Body of pancreas (tissue), 4 donors: ENCODE data around the gene TNFRSF17. TPM values are rescaled to one million over a fixed set of nuclear protein-coding genes. Genes with fewer than 3 reads are reported as not detected.

ENCODE experiments used
- ATAC-seq: fragments of 150-250 bp; one replicate; pipeline ENCODE4 v1.9.1; 2016
- DNase-seq, 4 donors: peaks; one replicate each; pipeline ENCODE4 v3.0.0-alpha.2; 2019
- H3K27ac ChIP-seq, 4 donors: fragments of 200-600 bp; sonication (generic); 1 replicate in 3 of 4; 2 replicates in 1 of 4; pipeline versions ENCODE4 v1.5.1 to v1.6.1; 2016 to 2019; ENCODE audit warnings: mild to moderate bottlenecking in 1 of 4, mixed read lengths in 1 of 4, moderate library complexity in 1 of 4
- H3K27me3 ChIP-seq, 2 donors: fragments of 200-600 bp; sonication (generic); one replicate each; pipeline ENCODE4 v1.6.0; 2016; ENCODE audit warnings: mild to moderate bottlenecking in 1 of 2
- H3K36me3 ChIP-seq, 2 donors: fragments of 200-600 bp; sonication (generic); replicated peaks in 1 of 2; 2 replicates each; pipeline ENCODE4 v1.5.1; 2016; ENCODE audit warnings: low read depth in 2 of 2; ENCODE audit not compliant: insufficient read depth in 1 of 2
- H3K4me1 ChIP-seq: fragments of 200-600 bp; sonication (generic); one replicate; pipeline ENCODE4 v1.6.0; 2016
- H3K4me3 ChIP-seq, 2 donors: fragments of 200-600 bp; sonication (generic); 1 replicate in 1 of 2; 2 replicates in 1 of 2; pipeline ENCODE4 v1.5.1; 2016 to 2019
- H3K9me3 ChIP-seq, 3 donors: fragments of 200-600 bp; sonication (generic); 1 replicate in 2 of 3; 2 replicates in 1 of 3; pipeline ENCODE4 v1.5.1; 2016
- POLR2A ChIP-seq, 3 donors: fragments of 450-650 bp; IDR thresholded peaks; one replicate each; pipeline ENCODE4 v1.6.1; 2016; ENCODE audit warnings: antibody characterized with exemption in 3 of 3, mild to moderate bottlenecking in 2 of 3
- WGBS, 2 donors: methylation state at CpG; one replicate each; pipeline ENCODE4 v1.1.5; 2017; 5-methylcytosine and 5-hydroxymethylcytosine counted together
- intact Hi-C: fragments of 100-400 bp; cut with DNase I; formaldehyde crosslinking; loops from one replicate; pipeline ENCODE4 v1.15.1; 2023
- total RNA-seq, 2 donors: library from RNA; depleted of rRNA; stranded (reverse); fragments of >200 nt; gene quantifications; one replicate each; pipeline ENCODE4 v1.1.0, GENCODE V29; 2016
- TF ChIP-seq, protein P1 (sequence below), 7 experiments: fragments of 450-650 bp in 4 of 7; fragments of 200-600 bp in 3 of 7; sonication (generic) in 3 of 7; IDR thresholded peaks; one replicate each; pipeline ENCODE4 v1.5.1; 2016 to 2019; ENCODE audit warnings: antibody characterized with exemption in 7 of 7

Gene TNFRSF17
- total RNA-seq, 2 donors from 2014 or later: not detected

DNA sequence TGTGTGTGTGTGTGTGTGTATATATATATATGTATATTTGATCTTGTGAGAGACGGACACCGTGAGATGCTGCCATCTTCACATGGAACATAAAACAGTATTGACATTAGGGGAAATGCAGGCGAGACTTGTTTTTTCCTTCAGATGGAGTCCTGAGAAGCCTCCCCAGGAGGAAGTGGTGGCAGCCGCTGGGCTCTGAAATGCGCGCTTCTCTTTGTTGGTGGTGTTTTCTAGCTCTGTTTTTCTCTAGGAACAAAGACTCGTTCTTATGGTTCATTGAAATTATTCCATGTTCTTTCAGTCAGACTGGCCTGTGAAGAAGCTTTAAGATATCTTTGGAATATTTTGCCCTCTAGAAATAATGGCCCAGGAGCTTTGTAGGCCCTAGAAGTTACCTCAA lies 44.5 kb downstream of the TNFRSF17 start:
- WGBS, 2 donors: 73 to 91% methylated on average over 7 of the region's 7 CpGs
- intact Hi-C loops: no loop called here
- peak overlapping the region in 1 of 4 donors; percentile 30 for H3K27ac ChIP-seq
- H3K36me3 ChIP-seq: no peaks in the 10 kb centered on the region
- TF ChIP-seq, protein P1, sequence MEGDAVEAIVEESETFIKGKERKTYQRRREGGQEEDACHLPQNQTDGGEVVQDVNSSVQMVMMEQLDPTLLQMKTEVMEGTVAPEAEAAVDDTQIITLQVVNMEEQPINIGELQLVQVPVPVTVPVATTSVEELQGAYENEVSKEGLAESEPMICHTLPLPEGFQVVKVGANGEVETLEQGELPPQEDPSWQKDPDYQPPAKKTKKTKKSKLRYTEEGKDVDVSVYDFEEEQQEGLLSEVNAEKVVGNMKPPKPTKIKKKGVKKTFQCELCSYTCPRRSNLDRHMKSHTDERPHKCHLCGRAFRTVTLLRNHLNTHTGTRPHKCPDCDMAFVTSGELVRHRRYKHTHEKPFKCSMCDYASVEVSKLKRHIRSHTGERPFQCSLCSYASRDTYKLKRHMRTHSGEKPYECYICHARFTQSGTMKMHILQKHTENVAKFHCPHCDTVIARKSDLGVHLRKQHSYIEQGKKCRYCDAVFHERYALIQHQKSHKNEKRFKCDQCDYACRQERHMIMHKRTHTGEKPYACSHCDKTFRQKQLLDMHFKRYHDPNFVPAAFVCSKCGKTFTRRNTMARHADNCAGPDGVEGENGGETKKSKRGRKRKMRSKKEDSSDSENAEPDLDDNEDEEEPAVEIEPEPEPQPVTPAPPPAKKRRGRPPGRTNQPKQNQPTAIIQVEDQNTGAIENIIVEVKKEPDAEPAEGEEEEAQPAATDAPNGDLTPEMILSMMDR (IDR thresholded peaks at IDR 0.05): no peak
- TF ChIP-seq POLR2A (IDR thresholded peaks at IDR 0.05): no peak
- ATAC-seq: no peak
- no peaks in the 10 kb centered on the region for H3K4me1 ChIP-seq
- H3K9me3 ChIP-seq: no peaks in the 10 kb centered on the region
- no peak for DNase-seq
- H3K4me3 ChIP-seq: no peak overlapping the region
- no peaks in the 10 kb centered on the region for H3K27me3 ChIP-seq

DNA sequence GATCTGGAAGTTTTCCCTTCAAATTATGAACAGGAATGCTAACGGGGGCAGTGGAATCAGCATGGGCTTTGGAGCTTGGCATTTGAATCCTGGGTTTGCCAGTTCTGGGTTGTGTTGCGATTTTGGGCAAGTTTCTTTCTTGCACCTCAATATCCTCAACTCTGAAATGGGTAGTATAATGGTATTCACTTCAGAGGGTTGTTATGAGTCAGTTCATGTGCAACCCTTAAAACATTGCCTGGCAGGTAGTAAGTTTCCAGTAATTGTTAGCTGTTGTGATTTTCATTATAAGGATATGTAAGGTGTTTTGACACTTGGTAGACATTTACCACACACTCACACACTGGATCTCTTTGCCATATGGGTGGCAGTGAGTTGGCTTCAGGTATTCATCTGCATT lies 44.9 kb downstream of the TNFRSF17 start:
- WGBS, 2 donors: 94 to 95% methylated on average over 2 of the region's 2 CpGs
- intact Hi-C loops: no loop called here

DNA sequence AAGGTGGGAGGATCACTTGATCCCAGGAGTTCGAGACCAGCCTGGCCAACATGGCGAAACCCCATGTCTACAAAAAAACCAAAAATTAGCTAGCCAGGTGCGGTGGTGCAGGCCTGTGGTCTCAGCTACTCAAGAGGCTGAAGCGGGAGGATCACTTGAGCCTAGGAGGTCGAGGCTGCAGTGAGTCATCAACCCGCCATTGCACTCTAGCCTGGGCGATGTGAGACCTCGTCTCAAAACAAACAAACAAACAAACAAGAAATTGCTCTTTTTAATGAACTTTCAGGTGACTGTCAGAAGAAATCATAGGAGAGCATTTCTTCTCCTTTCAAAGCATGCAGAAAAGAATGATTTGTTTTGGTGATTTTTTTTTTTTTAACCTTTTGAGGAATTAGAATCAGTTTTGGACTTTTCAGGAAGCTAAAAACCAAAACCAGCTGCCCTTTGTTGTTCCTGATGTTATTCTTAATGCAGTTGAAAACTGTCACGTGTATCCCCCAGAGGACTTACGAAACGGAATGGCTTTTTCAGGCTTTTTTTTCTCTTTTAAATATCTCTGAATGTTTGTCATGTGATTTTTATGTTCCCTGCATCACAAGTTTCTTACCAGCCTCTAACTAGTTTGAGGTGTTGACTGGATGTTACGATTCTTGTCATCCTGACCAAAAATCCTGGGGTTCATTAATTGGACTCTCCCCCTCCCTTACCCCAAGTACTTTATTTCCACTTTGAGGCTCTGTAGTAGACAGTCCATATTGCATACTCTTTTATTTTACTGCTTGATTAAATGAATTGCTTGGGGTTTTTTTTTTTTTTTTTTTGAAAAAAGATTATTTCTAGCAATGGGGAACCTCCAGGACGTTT lies 45.6 kb downstream of the TNFRSF17 start:
- TF ChIP-seq, protein P1 (IDR thresholded peaks at IDR 0.05): no peak
- no peak for TF ChIP-seq POLR2A (IDR thresholded peaks at IDR 0.05)
- Histone ChIP-seq H3K27me3 (no peaks in the 10 kb centered on the region), H3K36me3 (no peaks in the 10 kb centered on the region), H3K9me3 (no peaks in the 10 kb centered on the region), H3K4me1 (no peaks in the 10 kb centered on the region), H3K27ac (peak overlapping the region in 1 of 4 donors; percentile 60), H3K4me3 (no peak overlapping the region)
- 73 to 84% methylated on average over 12 to 13 of the region's 13 CpGs for WGBS, 2 donors
- intact Hi-C loops: no loop called here
- ATAC-seq (no peak), DNase-seq (peak in 1 of 4 donors; percentile 31)

More for the DNA sequence above, 44.9 kb downstream of the TNFRSF17 start:
- DNase-seq: no peak
- Histone ChIP-seq H3K36me3 (no peaks in the 10 kb centered on the region), H3K27me3 (no peaks in the 10 kb centered on the region), H3K27ac (peak overlapping the region in 1 of 4 donors; percentile 60), H3K9me3 (no peaks in the 10 kb centered on the region), H3K4me1 (no peaks in the 10 kb centered on the region), H3K4me3 (no peak overlapping the region)
- no peak for ATAC-seq
- TF ChIP-seq, protein P1 (IDR thresholded peaks at IDR 0.05): no peak
- TF ChIP-seq POLR2A (IDR thresholded peaks at IDR 0.05): no peak

DNA sequence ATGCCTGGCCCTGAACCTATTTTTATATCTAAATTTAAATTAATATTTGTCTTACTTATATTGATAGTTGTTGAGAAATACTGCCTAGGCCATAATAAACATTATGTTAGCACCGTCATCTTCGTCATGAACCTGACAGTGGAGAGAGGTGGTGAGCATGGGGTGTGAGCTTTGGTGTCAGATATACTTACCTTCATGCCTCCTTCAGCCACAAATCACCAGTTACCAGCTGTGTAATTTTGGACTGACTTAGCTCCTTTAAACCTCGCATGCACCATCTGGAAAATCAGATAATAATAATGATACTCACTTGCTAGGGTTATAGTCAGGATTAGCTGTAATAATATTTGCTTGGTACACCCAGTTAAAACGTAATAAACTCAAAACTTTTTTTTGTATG lies 46.6 kb downstream of the TNFRSF17 start:
- H3K36me3 ChIP-seq: no peaks in the 10 kb centered on the region
- no peaks in the 10 kb centered on the region for H3K27me3 ChIP-seq
- no peak for TF ChIP-seq POLR2A (IDR thresholded peaks at IDR 0.05)
- TF ChIP-seq, protein P1 (IDR thresholded peaks at IDR 0.05): no peak
- intact Hi-C loops: no loop called here
- ATAC-seq (no peak), DNase-seq (no peak)
- H3K27ac ChIP-seq: no peak overlapping the region
- no peak overlapping the region for H3K4me3 ChIP-seq
- no peaks in the 10 kb centered on the region for H3K9me3 ChIP-seq
- 74 to 78% methylated on average over 4 of the region's 4 CpGs for WGBS, 2 donors
- H3K4me1 ChIP-seq: peaks cover 3% of the 10 kb centered on the region
